Immature natural killer cell (primary cell): ENCODE data around the gene FADS1. TPM values are rescaled to one million over a fixed set of nuclear protein-coding genes. Genes with fewer than 3 reads are reported as not detected.
A peak's percentile ranks its signal among the peaks of the same experiment; 100 is the strongest.

Experiments
- DNase-seq, 3 donors: peaks; one replicate each; pipeline ENCODE4 v3.0.0; 2022; ENCODE audit warnings: mixed read lengths in 1 of 3
- H3K27ac Mint-ChIP-seq, 6 donors: one replicate each; pipeline ENCODE4 v1.8.0; 2020; ENCODE audit warnings: mixed read lengths in 6 of 6, mild to moderate bottlenecking in 5 of 6, inconsistent platforms in 4 of 6, moderate library complexity in 3 of 6
- H3K27me3 Mint-ChIP-seq, 3 donors: one replicate each; pipeline ENCODE4 v1.8.0; 2020 to 2021; ENCODE audit warnings: low read depth in 3 of 3, mild to moderate bottlenecking in 3 of 3, mixed read lengths in 3 of 3, moderate library complexity in 3 of 3, inconsistent platforms in 1 of 3
- H3K36me3 Mint-ChIP-seq, 3 donors: one replicate each; pipeline ENCODE4 v1.8.0; 2020; ENCODE audit warnings: mixed read lengths in 3 of 3, inconsistent platforms in 2 of 3, mild to moderate bottlenecking in 2 of 3
- H3K4me1 Mint-ChIP-seq, 2 donors: one replicate each; pipeline ENCODE4 v1.8.0; 2020; ENCODE audit warnings: inconsistent platforms in 2 of 2, mild to moderate bottlenecking in 2 of 2, mixed read lengths in 2 of 2, moderate library complexity in 1 of 2
- H3K4me3 Mint-ChIP-seq, 5 donors: one replicate each; pipeline ENCODE4 v1.8.0; 2020; ENCODE audit warnings: mild to moderate bottlenecking in 5 of 5, mixed read lengths in 5 of 5, inconsistent platforms in 3 of 5, moderate library complexity in 3 of 5
- H3K9me3 Mint-ChIP-seq, 6 donors: one replicate each; pipeline ENCODE4 v1.8.0; 2020; ENCODE audit warnings: mild to moderate bottlenecking in 6 of 6, mixed read lengths in 6 of 6, inconsistent platforms in 4 of 6, moderate library complexity in 3 of 6
- polyA plus RNA-seq, 3 donors: library from polyadenylated mRNA; unstranded; fragments of 300-500 nt; fragmentation: Illumina TruSeq; gene quantifications; one replicate each; pipeline ENCODE4 v1.2.3, GENCODE V29; 2021

The FADS1 gene
- polyA plus RNA-seq, 3 donors from 2014 or later: 11.5 to 18.7 (median 17.7) TPM

DNA sequence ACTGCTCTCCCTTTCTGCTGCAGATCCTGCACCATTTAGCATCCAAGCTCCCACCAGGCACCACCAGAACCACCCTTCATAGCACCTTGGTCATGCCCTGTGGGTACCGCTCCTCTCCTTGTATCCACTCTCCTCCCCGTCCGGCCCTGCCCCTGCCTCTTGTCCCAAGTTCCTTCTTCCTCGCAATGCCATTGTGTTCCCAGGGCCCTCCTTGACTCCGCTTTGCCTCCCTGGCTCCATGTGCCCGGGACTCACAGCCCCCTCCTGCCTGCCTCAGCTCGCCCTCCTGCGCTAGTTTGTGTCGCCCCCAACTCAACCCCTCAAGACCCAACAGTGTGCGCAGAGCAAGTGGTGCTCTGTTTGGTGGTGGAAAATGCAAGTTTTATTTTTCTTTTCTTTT, 22.1 kb upstream of the FADS1 start:
- Mint-ChIP-seq H3K36me3 (peaks cover 13 to 22% (median 16%) of the 10 kb centered on the region in 3 donors), H3K27me3 (peaks cover 0 to 2% (median 2%) of the 10 kb centered on the region in 3 donors), H3K9me3 (no peaks in the 10 kb centered on the region), H3K4me3 (peak overlapping the region in 1 of 5 donors; percentile 21), H3K4me1 (peaks cover 28 to 30% of the 10 kb centered on the region in 2 donors), H3K27ac (peak overlapping the region in 2 of 6 donors; percentile 45 to 83)
- DNase-seq: no peak

DNA sequence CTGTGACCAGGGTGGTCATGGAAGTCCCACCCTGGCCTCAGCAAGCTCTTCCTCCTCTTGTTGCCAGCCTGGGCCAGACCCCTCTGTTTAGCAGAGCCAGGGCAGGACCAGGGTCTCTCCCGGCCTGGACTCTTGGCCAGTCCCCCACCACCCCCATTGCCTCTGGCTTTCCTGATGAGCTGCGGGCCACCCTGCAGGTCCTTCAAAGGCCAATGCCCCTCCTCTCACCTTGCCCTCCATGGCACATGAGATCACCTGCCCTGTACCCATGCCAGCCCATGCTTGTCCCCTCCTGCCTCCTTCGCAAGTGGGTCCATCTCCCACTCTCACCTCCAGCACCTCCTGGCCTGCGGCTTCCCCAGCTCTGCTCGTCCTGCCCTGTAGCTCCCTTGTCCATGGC, 21.7 kb upstream of the FADS1 start:
- H3K27ac Mint-ChIP-seq: peak overlapping the region in 2 of 6 donors; percentile 45 to 83
- peaks cover 13 to 22% (median 16%) of the 10 kb centered on the region in 3 donors for H3K36me3 Mint-ChIP-seq
- no peak for DNase-seq
- peak overlapping the region in 1 of 5 donors; percentile 21 for H3K4me3 Mint-ChIP-seq
- peaks cover 32 to 34% of the 10 kb centered on the region in 2 donors for H3K4me1 Mint-ChIP-seq
- H3K27me3 Mint-ChIP-seq: peaks cover 0 to 3% (median 2%) of the 10 kb centered on the region in 3 donors
- no peaks in the 10 kb centered on the region for H3K9me3 Mint-ChIP-seq

DNA sequence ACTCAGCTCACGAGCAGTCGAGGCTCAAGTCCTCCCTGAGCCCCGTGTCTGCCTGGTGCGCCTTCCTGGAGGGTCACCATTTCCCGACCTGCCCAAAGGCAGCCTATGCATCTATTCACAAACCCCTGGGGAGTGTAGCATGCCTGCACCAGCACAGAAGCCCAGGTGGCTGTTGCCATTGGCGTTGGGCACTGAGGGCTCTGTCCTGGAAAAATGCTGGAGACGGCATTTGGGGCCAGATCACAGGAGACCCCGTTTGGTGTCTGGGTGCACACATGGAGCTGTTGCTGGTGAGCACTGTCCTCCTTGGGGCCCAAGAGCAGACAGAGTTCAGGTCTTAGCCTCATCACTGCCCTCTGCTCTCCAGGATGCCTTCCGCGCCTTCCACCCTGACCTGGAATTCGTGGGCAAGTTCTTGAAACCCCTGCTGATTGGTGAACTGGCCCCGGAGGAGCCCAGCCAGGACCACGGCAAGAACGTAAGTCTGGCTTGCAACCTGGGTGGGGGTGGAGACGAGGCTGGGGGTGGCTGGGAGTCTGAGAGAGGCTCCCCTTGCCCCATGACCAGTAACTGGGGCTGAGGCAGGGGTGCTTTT, 20.7 kb upstream of the FADS1 start:
- no peaks in the 10 kb centered on the region for H3K9me3 Mint-ChIP-seq
- DNase-seq: no peak
- peaks cover 0 to 3% (median 2%) of the 10 kb centered on the region in 3 donors for H3K27me3 Mint-ChIP-seq
- H3K36me3 Mint-ChIP-seq: peaks cover 13 to 22% (median 16%) of the 10 kb centered on the region in 3 donors
- no peak overlapping the region for H3K4me3 Mint-ChIP-seq
- H3K27ac Mint-ChIP-seq: peak overlapping the region in 2 of 6 donors; percentile 7 to 58
- H3K4me1 Mint-ChIP-seq: peaks cover 42 to 44% of the 10 kb centered on the region in 2 donors

DNA sequence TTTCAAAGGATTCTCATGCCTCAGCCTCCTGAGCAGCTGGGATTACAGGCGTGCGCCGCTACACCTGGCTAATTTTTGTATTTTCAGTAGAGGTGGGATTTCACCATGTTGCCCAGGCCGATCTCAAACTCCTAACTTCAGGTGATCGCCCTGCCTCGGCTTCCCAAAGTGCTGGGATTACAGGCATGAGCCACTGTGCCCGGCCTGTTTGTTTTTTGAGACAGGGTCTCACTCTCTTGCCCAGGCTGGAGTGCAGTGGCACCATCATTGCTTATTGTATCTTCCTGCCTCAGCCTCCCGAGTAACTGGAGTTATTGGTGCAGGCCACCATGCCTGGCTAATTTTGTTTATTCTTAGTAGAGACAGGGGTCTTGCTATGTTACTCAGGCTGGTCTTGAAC, 19.4 kb upstream of the FADS1 start:
- peaks cover 8 to 15% (median 11%) of the 10 kb centered on the region in 3 donors for H3K36me3 Mint-ChIP-seq
- peaks cover 0 to 3% (median 2%) of the 10 kb centered on the region in 3 donors for H3K27me3 Mint-ChIP-seq
- H3K4me3 Mint-ChIP-seq: peak overlapping the region in 2 of 5 donors; percentile 55 to 62
- H3K27ac Mint-ChIP-seq: peak overlapping the region; percentile 91 to 97 (median 94)
- no peak for DNase-seq
- H3K4me1 Mint-ChIP-seq: peaks cover 50 to 56% of the 10 kb centered on the region in 2 donors
- H3K9me3 Mint-ChIP-seq: no peaks in the 10 kb centered on the region

DNA sequence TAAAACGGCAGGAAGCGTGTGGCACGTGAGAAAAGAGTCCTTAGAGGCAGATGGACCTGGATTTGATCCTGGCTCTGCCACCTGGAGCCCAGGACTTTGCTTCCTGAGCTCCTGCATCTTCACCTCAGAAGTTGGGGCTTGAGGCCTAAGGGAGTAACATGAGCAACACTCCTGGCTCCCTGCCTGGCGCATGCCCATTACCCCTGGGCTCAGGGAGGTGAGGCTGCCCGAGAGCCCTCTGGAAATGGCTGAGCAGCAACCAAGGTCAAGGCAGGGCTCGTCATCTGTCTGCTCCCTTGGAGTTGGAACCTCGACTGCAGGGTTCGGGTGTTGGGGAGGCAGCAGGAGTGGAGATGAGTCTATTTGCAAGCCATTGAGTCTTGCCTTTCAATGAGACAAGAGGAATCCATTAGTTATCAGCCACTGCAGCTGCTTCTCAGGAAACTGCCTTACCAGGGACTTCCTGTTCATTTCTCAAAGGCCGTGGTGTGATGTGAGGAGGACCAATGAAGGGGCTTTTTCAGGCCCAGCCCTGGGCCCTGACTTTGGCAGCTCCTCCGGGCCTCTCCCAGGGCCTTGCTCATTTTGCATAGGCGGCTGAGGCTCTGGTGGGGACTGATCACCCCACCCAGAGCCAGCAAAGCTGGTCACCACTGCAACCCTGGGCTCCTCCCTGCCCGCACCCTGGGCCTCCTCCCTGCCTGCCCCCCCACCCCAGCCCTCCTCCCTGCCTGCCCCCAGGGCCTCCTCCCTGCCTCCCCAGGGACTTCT, 17.7 kb upstream of the FADS1 start:
- Mint-ChIP-seq H3K9me3 (no peaks in the 10 kb centered on the region), H3K27me3 (peaks cover 0 to 5% (median 2%) of the 10 kb centered on the region in 3 donors), H3K4me1 (peaks cover 67 to 71% of the 10 kb centered on the region in 2 donors), H3K36me3 (peaks cover 0 to 1% (median under 1%) of the 10 kb centered on the region in 3 donors), H3K27ac (peak overlapping the region; percentile 94 to 98 (median 96)), H3K4me3 (peak overlapping the region; percentile 56 to 83 (median 80))
- peak; percentile 75 to 80 (median 77) for DNase-seq

DNA sequence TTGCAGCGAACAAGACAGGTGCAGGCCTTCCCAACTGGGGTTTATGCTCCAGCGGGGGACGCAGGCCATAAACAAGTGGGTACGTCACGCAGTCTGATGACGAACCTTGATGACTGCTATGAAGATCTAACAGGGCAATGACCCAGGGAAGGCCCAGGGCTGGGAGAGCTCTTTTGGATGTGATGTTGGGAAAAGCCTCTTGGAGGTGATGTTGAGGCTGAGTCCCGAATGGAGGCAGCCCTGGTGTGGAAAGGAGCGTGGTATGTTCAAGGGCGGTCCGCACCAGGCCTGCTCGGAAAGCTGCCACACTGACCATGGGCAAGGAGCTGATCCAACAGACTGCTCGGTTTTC, 17.1 kb upstream of the FADS1 start:
- Mint-ChIP-seq H3K36me3 (no peaks in the 10 kb centered on the region), H3K27ac (peak overlapping the region; percentile 94 to 98 (median 96)), H3K4me3 (peak overlapping the region; percentile 56 to 83 (median 80)), H3K9me3 (no peaks in the 10 kb centered on the region), H3K27me3 (peaks cover 0 to 6% (median 2%) of the 10 kb centered on the region in 3 donors), H3K4me1 (peaks cover 73 to 76% of the 10 kb centered on the region in 2 donors)
- no peak for DNase-seq

DNA sequence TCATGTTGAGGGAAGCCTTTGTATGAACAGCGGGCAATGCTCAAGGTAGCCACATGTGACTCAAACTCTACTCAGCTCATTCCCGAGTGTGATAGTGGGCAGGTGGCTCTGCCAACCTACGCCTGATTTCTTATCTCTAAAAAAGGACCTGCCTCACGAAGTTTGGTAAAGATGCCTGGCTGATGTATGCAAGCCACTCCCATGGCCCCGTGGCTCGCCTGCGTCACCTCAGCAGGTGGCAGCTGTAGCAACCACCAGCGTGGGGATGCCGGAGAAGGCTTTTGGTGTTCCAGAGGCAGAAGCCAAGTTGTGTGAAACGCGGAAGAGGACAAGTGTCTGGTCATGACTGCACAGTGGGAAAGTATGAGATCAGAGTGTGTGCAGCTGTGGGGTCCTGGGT, 16.7 kb upstream of the FADS1 start:
- no peaks in the 10 kb centered on the region for H3K36me3 Mint-ChIP-seq
- no peaks in the 10 kb centered on the region for H3K9me3 Mint-ChIP-seq
- peak overlapping the region; percentile 94 to 98 (median 96) for H3K27ac Mint-ChIP-seq
- H3K4me1 Mint-ChIP-seq: peaks cover 77 to 79% of the 10 kb centered on the region in 2 donors
- peaks cover 0 to 6% (median 2%) of the 10 kb centered on the region in 3 donors for H3K27me3 Mint-ChIP-seq
- peak overlapping the region in 3 of 5 donors; percentile 80 to 83 (median 80) for H3K4me3 Mint-ChIP-seq
- DNase-seq: no peak

DNA sequence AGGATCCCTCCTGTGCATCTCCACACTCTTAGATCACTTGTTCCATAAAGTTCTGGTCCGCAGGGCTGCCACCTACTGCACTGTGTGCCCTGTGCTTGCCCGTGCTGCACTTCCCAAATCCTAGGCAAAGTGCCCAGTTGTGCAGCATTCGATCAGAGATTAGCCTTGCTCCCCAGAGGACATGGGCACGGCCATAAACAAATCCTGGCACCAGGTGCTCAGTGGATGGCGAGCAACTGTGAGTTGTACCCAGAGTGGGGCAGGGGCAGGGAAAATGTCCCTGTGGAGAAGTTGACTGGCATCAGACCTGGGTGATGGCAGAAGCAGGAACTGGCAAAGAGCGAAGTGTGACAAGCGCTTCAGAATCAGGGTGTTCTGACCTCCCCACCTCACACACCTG, 16.0 kb upstream of the FADS1 start:
- Mint-ChIP-seq H3K4me3 (no peak overlapping the region), H3K4me1 (peaks cover 79% of the 10 kb centered on the region in 2 donors), H3K36me3 (no peaks in the 10 kb centered on the region), H3K27ac (peak overlapping the region; percentile 55 to 97 (median 96)), H3K9me3 (no peaks in the 10 kb centered on the region), H3K27me3 (peaks cover 0 to 6% (median 3%) of the 10 kb centered on the region in 3 donors)
- no peak for DNase-seq

DNA sequence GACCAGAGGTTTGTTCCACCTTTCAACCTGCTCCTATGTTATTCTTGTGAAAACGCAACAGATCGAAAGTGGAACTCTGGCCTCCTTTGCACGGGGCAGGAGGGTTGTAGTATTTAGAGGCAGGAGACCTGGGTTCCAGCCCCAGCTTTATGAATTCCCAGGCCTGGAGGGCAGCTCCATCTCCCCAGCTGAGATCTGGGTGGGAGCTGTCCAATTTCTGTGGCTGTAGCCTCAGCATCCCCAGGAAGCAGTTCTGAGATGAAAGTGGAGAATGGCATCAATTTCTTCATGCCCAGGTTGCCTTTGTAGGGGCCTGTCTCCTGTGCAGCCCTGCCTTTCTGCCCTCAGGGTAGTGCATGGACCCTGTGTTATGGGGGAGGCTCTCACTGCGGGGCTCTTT, 15.4 kb upstream of the FADS1 start:
- H3K36me3 Mint-ChIP-seq: no peaks in the 10 kb centered on the region
- peak overlapping the region; percentile 55 to 97 (median 95) for H3K27ac Mint-ChIP-seq
- peak overlapping the region in 1 of 5 donors; percentile 11 for H3K4me3 Mint-ChIP-seq
- peaks cover 0 to 6% (median 4%) of the 10 kb centered on the region in 3 donors for H3K27me3 Mint-ChIP-seq
- DNase-seq: no peak
- H3K4me1 Mint-ChIP-seq: peaks cover 80% of the 10 kb centered on the region in 2 donors
- no peaks in the 10 kb centered on the region for H3K9me3 Mint-ChIP-seq

DNA sequence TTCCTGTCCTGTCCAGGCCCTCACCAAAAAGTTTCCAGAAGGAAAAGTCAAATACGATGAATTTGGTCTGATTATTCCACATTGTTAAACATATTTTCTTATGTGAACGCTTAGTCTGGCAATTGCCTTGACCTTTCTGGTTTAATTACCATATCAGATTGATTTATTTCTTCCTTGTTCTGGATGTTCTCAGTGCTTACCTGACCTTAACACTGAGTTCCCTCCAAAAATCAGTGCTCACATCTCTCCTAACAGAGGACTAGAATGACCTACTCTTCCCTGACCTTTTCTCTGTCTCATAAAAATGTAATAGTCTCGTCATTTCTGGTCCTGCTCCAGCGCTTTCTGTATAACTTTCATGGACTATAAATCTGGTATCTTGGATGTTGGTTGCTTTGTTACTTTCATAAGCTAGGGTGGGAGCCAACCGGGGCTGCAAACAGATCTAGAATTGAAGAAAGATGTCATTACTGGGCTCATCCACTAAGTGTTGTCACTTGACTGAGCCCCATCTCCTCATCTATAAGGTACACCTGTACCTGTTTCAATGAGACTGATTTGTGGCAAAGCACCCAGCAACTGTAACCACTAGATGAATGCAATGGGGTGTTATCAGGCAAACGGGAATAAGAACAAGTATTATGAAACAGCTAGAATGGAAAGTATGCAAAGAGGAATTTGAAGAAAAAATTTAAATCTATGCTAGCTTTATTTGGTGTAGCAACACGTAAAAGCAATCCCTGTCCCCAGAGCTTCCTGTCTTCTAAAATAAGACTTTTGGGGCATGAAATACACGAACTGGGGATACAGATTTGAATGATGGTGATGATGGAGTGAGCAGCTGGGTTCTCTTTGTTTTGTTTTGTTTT, 13.7 kb upstream of the FADS1 start:
- peaks cover 0 to 6% (median 4%) of the 10 kb centered on the region in 3 donors for H3K27me3 Mint-ChIP-seq
- peak overlapping the region; percentile 24 to 97 (median 76) for H3K27ac Mint-ChIP-seq
- H3K4me1 Mint-ChIP-seq: peaks cover 71 to 73% of the 10 kb centered on the region in 2 donors
- no peaks in the 10 kb centered on the region for H3K9me3 Mint-ChIP-seq
- peak overlapping the region; percentile 18 to 93 (median 90) for H3K4me3 Mint-ChIP-seq
- H3K36me3 Mint-ChIP-seq: no peaks in the 10 kb centered on the region
- no peak for DNase-seq

DNA sequence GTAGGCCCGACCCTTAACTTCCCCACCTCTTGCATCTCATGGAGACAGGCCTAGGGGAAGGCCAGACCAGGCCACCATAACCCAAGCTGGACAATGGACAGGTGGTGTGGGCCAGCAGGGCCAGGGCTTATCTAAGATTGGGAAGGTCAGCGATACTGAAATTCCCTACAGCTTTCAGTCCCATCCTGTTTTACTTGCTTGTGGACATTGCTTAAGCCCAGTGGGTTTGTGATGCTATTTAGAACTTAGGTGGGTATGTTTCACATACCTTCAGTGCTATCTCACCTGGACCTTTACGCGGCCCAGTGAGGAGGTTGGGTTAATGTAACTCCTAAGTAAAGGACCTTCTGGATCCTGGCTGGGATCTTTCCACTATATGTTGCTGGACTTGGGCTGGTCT, 13.0 kb upstream of the FADS1 start:
- Mint-ChIP-seq H3K36me3 (no peaks in the 10 kb centered on the region), H3K27ac (peak overlapping the region in 4 of 6 donors; percentile 0 to 94 (median 75)), H3K4me3 (peak overlapping the region; percentile 90 to 95 (median 92)), H3K27me3 (peaks cover 0 to 6% (median 2%) of the 10 kb centered on the region in 3 donors), H3K9me3 (no peaks in the 10 kb centered on the region), H3K4me1 (peaks cover 65 to 67% of the 10 kb centered on the region in 2 donors)
- no peak for DNase-seq

DNA sequence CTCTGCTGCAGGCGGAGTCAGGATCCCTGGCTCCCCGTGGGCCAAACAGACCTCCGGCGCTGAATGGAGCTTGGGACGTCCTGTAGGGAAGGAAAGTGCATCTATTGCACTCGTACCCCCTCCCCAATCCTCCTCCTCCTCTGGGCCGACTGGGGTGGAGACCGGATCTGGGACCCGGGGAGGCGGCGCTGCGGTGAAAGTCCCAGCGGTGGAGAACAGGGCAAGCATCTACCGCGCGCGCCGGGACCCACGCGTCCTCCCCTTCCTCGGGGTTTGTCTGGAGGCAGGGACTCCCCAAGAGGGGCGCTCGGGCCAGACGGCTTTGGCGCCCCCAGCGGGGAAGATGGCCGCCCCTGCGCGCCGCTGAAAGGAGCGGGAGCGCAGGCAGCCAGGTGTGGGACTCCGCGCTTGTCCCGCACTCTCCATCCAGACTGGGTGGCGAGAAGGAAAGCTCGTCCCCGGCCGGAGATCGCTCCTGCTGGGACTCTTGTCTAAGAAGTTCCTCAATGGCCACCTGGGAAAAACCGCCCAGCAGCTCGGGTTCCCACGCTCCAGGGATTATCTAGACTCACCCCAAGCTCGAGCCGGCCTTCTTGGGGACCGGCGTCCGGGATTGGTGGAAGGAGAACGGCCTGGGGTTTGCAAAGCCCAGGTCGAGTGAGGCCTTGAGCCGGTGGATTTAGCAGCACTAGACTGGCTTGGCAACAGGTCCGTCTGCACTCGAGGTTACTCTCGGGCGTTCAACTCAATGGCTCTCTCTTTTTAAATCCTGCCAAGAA, 12.0 kb upstream of the FADS1 start:
- peaks cover 56 to 57% of the 10 kb centered on the region in 2 donors for H3K4me1 Mint-ChIP-seq
- H3K27me3 Mint-ChIP-seq: peaks cover 0 to 3% (median 2%) of the 10 kb centered on the region in 3 donors

DNA sequence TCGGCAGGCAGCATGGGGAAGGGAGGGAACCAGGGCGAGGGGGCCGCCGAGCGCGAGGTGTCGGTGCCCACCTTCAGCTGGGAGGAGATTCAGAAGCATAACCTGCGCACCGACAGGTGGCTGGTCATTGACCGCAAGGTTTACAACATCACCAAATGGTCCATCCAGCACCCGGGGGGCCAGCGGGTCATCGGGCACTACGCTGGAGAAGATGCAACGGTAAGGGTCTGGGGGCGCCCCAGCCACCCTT, 11.5 kb upstream of the FADS1 start:
- Mint-ChIP-seq H3K36me3 (no peaks in the 10 kb centered on the region), H3K4me1 (peaks cover 50 to 52% of the 10 kb centered on the region in 2 donors), H3K4me3 (peak overlapping the region; percentile 90 to 95 (median 92)), H3K27me3 (peaks cover 0 to 2% (median 2%) of the 10 kb centered on the region in 3 donors), H3K27ac (peak overlapping the region; percentile 48 to 94 (median 82)), H3K9me3 (no peaks in the 10 kb centered on the region)
- DNase-seq: no peak

More for the DNA sequence above, 12.0 kb upstream of the FADS1 start:
- DNase-seq: peak; percentile 44 to 50 (median 48)
- H3K36me3 Mint-ChIP-seq: no peaks in the 10 kb centered on the region
- peak overlapping the region; percentile 48 to 94 (median 82) for H3K27ac Mint-ChIP-seq
- no peaks in the 10 kb centered on the region for H3K9me3 Mint-ChIP-seq
- peak overlapping the region; percentile 90 to 95 (median 92) for H3K4me3 Mint-ChIP-seq
